Frontal cortex (tissue), 4 donors: ENCODE results near the gene ACKR3. TPM values are rescaled to one million over a fixed set of nuclear protein-coding genes. Genes with fewer than 3 reads are reported as not detected.

Experiments
- DNase-seq, 2 donors: peaks; one replicate each; pipeline ENCODE4 v3.0.0; 2012; ENCODE audit warnings: low spot score in 2 of 2
- FAIRE-seq: peaks from 2 replicates; lab custom pipeline; 2012; peaks lifted over from hg19 to GRCh38; lab: Jason Lieb, UNC
- total RNA-seq: library from RNA; depleted of rRNA; stranded (reverse); fragments of >200 nt; gene quantifications from one replicate; pipeline ENCODE4 v1.2.3, GENCODE V29; 2014
- donor health status: control.
- donor health status: control.
- donor health status: control.

The ACKR3 gene
- total RNA-seq, 1 donor from 2014 or later = 20.0 TPM

GRCh38 chr2:236604575-236605344 lies 35.1 kb downstream of the ACKR3 start:
- no peak for FAIRE-seq
- DNase-seq = no peak

- DNase-seq (no peak), FAIRE-seq (no peak)
Observed at GRCh38 chr2:236605345-236605734, 35.7 kb downstream of the ACKR3 start.

- FAIRE-seq (no peak), DNase-seq (no peak)
Observed at GRCh38 chr2:236606023-236606422, 36.4 kb downstream of the ACKR3 start.

DNA sequence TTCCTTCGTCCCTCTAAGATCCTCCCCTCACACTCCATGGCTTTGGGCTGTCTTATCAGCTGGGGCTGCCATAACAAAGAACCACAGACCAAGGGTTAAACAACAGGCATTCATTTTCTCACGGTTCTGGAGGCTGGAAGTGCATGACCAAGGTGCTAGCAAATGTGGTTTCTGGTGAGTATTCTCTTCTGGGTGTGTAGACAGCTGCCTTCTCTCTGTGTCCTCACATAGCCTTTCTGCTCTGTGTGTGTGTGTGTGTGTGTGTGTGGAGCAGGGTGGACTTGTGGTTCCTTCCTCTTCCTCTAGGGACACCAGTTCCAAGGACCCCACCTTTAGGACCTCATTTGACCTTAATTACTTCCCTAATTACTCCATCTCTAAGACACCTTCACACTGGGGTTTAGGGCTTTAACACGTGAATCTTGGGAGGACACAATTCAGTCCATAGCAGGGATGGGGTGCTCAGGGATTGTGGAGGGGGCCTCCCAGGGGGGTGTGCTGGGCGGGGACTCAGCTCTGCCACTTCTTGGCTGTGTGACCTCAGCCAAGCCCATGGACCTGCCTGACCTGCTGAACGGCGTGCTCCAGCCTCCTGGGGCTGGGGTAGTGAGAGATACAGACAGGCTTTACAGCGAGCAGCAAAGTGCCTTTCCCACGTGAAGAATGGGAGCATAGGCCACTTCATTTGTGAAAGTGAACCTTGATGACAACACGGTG lies 38.0 kb downstream of the ACKR3 start:
- FAIRE-seq (no peak), DNase-seq (no peak)

- FAIRE-seq (no peak), DNase-seq (no peak)
Observed at GRCh38 chr2:236608188-236608525, 38.5 kb downstream of the ACKR3 start.

DNA sequence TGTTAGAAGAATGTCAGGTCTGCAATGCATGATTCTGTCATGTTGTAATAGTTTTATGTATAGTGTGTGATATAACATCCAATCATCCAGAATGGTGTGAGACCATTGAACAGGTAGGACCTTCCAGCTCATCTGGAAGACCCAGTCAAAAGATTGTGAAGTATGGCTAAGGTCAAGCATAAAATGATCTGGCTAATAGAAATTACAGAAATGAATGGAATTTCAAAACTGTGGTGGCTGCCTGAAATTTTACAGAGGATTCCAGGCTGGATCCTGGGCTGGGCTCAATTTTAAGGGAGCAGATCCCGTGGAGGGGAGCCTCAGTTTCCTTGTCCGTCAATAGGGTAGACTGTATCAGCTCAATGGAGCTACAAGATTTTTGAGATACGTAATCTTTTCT lies 39.1 kb downstream of the ACKR3 start:
- no peak for FAIRE-seq
- DNase-seq = no peak

DNA sequence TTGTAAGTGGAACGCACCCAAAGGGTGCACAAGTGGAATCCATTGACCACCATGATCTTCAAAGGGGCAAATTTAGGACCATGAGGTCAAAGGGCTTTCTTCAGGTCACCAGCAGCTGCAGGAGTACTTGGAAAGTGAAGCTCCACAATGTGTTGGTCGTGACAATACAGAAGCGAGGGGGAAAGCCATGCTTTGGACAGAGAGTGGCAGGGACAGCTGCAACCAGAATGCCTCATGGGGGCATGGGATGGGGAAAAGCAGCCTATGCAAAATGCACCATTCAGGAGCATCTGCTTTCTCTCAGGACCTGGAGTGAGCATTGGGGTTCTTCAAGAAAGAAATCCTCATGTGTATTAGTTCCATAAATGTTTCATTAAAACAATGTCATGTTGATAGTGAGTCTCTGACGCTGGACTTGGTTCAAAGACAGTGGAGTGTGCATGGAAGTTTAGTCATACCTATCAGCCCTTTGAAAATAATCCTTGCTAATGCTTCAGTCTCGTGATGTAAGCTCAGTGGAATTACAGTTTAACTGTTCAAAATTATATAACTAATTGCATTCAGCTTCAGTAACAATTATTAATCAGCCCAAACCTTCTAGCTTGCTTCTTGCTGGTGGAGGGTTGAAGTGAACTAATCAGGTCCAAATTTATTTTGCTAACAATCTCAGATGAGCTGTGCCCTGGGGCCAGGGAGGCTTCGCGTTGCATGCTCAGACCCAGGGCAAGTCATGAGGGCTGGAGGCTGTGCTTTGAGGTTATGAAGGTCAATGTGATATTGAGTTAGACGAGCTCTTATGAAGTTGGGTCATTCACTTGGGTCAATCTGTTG lies 41.6 kb downstream of the ACKR3 start:
- DNase-seq = no peak
- no peak for FAIRE-seq

DNA sequence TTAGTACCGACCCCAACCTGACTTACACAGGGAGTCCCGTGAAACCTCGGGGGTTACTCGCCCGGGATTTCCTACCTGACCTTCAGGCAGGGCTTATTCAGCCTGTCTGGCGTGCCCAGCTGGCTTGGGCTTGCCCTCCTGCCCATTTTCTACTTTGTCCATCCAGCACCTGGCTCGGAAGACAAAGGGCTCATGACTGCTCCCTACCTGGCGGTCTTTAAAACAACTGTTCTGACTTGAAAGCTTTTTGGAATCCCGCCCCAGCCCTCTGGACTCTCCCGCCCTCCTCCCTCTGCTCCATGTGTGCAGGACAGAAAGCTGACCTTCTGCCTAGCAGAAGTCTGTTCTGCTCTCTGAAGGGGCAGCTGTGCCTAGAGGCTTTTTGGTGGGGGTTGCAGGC lies 43.1 kb downstream of the ACKR3 start:
- no peak for FAIRE-seq
- DNase-seq = no peak

GRCh38 chr2:236613612-236614011 lies 44.0 kb downstream of the ACKR3 start:
- no peak for FAIRE-seq
- DNase-seq = no peak

GRCh38 chr2:236614551-236614950 lies 44.9 kb downstream of the ACKR3 start:
- FAIRE-seq (no peak), DNase-seq (no peak)

GRCh38 chr2:236616031-236616430 lies 46.4 kb downstream of the ACKR3 start:
- FAIRE-seq (no peak), DNase-seq (no peak)

DNA sequence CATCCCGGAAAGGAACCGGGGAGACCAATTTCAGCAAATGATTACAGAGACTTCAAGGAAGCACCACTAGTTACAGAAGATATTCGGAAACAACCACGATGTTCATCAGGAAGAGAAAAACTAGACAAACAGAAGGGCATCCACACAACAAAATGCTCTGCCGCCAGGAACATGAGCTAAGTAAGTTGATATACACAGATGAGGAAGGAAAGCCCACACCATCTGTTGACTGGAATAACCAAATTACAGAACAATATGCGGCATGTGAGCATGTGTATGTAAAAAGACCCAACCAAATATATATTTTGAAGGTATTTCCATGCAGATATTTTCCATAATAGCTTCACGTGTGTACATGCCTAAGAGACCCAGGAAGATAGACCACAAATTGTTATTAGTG lies 47.0 kb downstream of the ACKR3 start:
- no peak for FAIRE-seq
- no peak for DNase-seq

DNA sequence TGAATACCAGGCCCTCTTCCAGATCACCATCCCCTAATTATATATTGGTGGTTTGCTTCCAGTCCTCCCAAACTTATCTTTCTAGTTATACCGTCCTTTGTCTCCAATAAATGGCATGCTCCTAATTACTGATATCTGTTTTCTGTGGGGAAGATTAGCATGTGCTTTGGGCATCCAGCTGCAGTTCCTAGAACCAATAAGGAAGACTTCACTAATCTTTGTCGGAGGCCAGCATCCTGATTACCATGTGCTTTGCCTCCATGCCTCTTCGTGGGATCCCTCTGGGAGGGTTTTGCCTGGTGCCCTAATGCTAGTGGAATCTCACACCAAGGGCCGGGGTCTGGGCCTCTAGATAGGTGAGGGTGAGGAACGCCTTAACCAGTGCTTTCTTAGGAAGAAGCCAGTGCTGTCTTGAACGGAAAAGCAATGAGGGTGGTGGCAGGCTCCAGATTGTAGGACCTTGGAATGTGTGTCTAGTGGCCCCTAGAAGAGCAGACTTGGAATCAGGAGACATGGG lies 47.7 kb downstream of the ACKR3 start:
- no peak for FAIRE-seq
- DNase-seq = no peak

DNA sequence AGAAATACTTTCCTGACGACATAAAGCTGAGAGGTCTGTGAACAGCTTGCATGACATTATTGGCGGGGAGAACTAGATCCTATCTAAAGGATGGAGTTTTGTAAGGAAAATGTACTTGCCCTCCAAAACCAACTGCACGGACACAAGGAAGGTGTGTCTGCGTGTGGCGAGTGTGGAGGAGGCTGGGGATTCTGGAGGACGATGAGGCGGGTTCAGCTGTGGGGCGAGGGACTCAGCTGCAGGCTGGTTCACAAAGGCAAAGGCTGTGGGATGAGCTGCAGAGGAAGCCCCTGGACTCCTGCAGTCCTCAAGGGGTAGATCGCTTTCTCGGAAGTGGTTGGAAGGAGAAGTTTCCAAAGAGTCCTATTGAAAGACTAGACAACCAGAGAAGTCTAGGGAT lies 48.2 kb downstream of the ACKR3 start:
- DNase-seq = no peak
- no peak for FAIRE-seq

DNA sequence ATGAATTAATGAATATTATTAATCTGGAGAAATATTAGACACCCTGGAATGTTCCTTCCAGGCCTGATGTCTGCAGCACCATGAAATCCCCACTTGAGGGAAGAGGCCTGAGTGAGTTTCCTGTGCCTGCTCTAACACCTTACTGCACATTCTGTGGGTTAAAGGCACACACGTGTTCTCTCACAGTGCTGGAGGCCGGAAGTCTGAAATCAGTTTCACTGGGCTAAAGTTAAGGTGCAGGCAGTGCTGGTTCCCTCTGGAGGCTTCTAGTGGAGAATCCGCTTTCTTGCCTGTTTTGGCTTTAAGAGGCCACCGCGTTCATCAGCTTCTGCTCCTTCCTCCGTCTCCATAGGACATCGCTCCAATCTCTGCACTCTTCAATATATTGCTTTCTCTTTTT lies 48.7 kb downstream of the ACKR3 start:
- no peak for FAIRE-seq
- DNase-seq = no peak

DNA sequence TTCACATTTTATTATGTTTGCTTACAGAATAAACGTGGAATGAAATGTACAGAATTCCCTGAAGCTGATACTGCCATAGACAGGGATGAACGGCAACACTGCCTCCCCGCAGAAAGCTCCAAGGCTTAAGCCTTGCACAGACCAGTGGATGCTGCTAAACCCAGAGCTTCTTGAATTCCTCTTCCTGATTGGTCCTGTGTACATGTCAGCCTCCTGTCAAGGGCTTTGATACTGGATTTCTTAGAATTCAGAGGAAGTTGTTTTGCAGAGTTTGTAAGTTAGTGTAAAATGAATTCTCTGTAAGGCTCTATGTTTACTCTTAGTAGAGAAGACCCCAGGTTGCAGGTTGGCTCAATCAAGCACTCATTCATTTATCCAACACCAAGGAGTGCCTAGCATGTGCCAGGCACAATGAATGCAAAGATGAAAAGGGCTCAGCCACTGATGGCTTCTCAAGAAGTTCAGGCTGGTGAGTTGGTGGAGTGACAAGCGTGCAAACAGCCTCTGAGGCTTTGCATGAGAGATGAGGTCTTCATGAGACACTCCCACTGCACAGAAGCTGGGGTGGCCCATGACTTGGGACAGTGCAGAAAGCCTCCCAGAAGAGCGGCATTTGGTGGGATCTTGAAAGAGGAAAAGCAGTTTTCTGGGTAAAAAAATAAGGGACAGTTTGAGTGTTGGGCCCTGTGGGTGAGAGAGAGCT lies 50.4 kb downstream of the ACKR3 start:
- DNase-seq (no peak), FAIRE-seq (no peak)

DNA sequence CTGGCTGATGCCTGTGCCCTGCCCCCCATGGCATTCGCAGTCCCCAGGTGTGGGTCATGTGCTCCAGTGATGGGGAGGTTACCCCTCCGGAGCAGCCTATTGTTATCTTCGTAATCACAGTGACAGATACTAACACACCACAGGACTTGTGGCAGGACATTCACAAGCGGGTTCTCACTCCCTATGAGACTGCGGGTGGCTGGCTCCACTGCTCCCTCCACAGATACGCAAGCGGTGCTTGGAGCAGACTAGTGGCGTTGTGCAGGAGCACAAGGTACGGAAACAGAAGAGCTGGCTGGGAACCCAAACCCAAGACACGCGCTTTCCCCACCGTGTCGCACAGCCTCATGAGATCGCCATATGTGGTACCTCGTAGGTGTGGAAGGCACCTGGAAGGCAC lies 52.2 kb downstream of the ACKR3 start:
- DNase-seq = no peak
- no peak for FAIRE-seq

GRCh38 chr2:236622201-236622600 lies 52.6 kb downstream of the ACKR3 start:
- DNase-seq = no peak
- FAIRE-seq = no peak

DNA sequence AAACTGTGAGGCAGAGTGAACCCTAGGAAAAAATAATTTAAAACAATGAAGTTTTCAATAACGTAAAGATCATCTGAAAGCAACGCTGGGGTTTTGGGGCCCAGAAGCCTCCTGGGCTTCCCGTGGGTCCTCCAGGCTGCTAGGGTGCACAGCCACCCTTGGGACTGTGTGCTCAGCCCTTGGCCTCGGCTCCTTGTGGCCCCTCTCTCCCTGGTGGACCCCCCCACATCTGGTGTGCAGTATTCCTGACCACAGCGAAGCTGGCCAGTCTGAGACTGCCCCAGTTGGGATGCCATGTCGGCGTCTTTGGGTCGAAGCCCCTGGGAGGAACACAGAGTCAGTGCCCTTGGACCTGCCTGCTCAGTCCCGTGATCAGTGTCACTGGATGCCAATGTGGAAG lies 53.0 kb downstream of the ACKR3 start:
- no peak for DNase-seq
- no peak for FAIRE-seq

- FAIRE-seq (no peak), DNase-seq (no peak)
Observed at GRCh38 chr2:236623816-236624215, 54.2 kb downstream of the ACKR3 start.
